Transverse colon (tissue), 4 donors: ENCODE results near the gene CNPY2.

Experiments
- CTCF ChIP-seq, 5 experiments: fragments of 200-600 bp in 3 of 5; fragments of 450-650 bp in 2 of 5; sonication (generic) in 3 of 5; IDR thresholded peaks; 1 replicate in 2 of 5; 2 replicates in 3 of 5; pipeline ENCODE4 v1.5.1; 2016 to 2017; ENCODE audit warnings: antibody characterized with exemption in 5 of 5, inconsistent platforms in 3 of 5, mild to moderate bottlenecking in 2 of 5, moderate library complexity in 1 of 5
- POLR2A ChIP-seq: fragments of 450-650 bp; IDR thresholded peaks from one replicate; pipeline ENCODE4 v1.6.1; 2016; ENCODE audit warnings: antibody characterized with exemption, mild to moderate bottlenecking, moderate library complexity
- POLR2AphosphoS5 ChIP-seq, 3 donors: sonication (generic); formaldehyde crosslinking; IDR thresholded peaks; one replicate each; pipeline ENCODE4 v1.6.1; 2016; ENCODE audit warnings: antibody characterized with exemption in 3 of 3

GRCh38 chr12:56288705-56289387 lies 26.9 kb downstream of the CNPY2 start:
- TF ChIP-seq POLR2A (no peak), CTCF (IDR thresholded peaks at IDR 0.05) (no peak), POLR2AphosphoS5 (IDR thresholded peaks at IDR 0.05) (no peak)
